LNCaP clone FGC (cell line): ENCODE data around the gene FDX2.

ENCODE experiments used
- DNase-seq: peaks from one replicate; pipeline ENCODE4 v3.0.0-alpha.2; 2011; ENCODE audit warnings: low read depth
- H3K4me3 ChIP-seq: 2 replicates; pipeline ENCODE4 v1.5.1; 2011; ENCODE audit warnings: mild to moderate bottlenecking, low read depth, low read length, control low read depth
- CTCF ChIP-seq: IDR thresholded peaks from 2 replicates; pipeline ENCODE4 v1.5.1; 2012; ENCODE audit warnings: mild to moderate bottlenecking; ENCODE audit not compliant: control insufficient read depth, insufficient read depth; ENCODE audit errors: extremely low read depth

FDX2 gene

DNA sequence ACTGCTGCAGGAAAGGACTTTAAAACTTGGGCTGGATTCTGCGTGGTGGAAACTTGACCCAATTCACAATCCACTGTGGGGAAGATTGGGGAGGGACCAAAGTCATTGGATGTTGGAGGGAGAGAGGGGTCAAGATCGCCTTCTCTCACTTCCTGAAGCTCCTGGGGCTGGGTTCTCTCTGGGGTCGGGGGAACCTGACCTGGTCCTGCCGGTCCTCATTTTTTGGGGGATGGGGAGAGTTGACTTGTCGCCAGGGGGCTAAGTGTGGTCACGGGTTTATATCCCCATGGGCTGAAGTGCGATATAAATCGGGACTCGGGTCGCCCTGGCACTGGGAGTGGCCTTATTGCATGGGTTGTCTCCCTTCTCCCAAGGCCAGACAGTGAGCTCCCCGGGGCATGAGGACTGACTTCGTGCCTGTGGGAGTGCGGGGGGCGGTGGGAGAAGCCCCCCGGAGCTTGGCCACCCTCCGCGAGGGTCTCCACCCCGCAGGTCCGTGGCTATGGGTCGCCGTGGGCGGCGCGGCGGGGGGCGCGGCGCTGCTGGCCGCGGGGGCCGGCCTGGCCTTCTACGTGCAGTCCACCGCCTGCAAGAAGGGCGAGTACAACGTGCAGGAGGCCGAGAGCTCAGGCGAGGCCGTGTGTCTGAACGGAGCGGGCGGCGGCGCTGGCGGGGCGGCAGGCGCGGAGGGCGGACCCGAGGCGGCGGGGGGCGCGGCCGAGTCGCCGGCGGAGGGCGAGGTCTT is 19.8 kb downstream of the FDX2 start:
- DNase-seq, result no peak
- no peak for TF ChIP-seq CTCF
- no peak overlapping the region for H3K4me3 ChIP-seq

DNA sequence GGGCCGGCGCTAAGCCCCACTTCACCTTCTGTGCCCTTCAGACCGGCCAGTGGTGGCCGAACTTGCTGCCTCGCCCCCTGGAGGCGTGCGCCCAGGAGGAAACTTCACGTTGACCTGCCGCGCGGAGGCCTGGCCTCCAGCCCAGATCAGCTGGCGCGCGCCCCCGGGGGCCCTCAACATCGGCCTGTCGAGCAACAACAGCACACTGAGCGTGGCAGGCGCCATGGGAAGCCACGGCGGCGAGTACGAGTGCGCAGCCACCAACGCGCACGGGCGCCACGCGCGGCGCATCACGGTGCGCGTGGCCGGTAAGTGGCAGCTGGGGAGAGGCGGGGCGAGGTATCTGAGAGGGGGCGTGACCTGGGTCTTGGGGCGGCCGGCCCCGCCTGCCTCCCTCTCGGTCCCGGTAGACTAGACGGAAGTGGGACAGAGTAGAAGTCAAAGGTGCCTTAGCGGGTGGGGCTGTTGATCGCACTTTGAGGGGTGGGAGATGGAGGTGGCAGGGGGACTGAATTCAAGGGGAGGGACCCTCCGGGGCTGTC is 20.4 kb downstream of the FDX2 start:
- no peak overlapping the region for H3K4me3 ChIP-seq
- no peak for DNase-seq
- no peak for TF ChIP-seq CTCF

- TF ChIP-seq CTCF, result no peak
- H3K4me3 ChIP-seq, result no peak overlapping the region
- DNase-seq, result no peak
These were observed 21.5 kb downstream of the FDX2 start for GRCh38 chr19:10294368-10294697.

- no peak for DNase-seq
- no peak overlapping the region for H3K4me3 ChIP-seq
- no peak for TF ChIP-seq CTCF
These were observed 22.0 kb downstream of the FDX2 start for GRCh38 chr19:10293637-10294367.

GRCh38 chr19:10292789-10293636 is 22.8 kb downstream of the FDX2 start:
- no peak for TF ChIP-seq CTCF
- H3K4me3 ChIP-seq, result peak overlapping the region; percentile 46; the same call in 1 of the 2 replicates
- DNase-seq, result no peak

DNA sequence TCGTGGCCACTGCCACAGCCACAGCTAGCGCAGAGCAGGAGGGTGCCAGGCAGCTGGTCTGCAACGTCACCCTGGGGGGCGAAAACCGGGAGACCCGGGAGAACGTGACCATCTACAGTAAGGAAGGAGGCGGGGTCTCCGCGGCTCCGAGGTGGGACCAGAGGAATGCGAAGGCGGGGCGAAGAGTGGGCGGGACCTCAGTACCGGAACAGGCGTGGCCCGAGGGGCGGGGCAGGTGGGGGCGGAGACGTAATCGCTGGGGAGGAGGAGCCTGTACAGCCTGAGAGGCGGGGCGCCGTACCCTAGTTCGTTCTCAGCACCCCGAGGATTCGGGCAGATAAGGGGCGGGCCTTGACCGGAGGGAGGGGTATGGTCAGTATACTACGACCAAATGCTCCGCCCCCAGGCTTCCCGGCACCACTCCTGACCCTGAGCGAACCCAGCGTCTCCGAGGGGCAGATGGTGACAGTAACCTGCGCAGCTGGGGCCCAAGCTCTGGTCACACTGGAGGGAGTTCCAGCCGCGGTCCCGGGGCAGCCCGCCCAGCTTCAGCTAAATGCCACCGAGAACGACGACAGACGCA is 23.5 kb downstream of the FDX2 start:
- DNase-seq, result no peak
- no peak for TF ChIP-seq CTCF
- H3K4me3 ChIP-seq, result peak overlapping the region; percentile 46
